PC-3 (cell line): Measurements from ENCODE around the gene IL17RA. TPM values are rescaled to one million over a fixed set of nuclear protein-coding genes. Genes with fewer than 3 reads are reported as not detected.

Source experiments
- ATAC-seq: fragments of 200-7000 bp; cut with Tn5 transposase; 2 replicates; pipeline ENCODE4 v1.9.1; 2020; ENCODE audit warnings: mild to moderate bottlenecking, moderate library complexity
- BruUV-seq: library from RNA; stranded (reverse); fragments of 400-500 nt; replicated peaks from 2 replicates; lab custom pipeline; 2021; lab: Mats Ljungman, UMichigan
- CTCF ChIA-PET: fragments of 300-600 bp; sonication (Branson Sonifier 250); formaldehyde crosslinking; loops from one replicate; lab custom pipeline; 2022; ENCODE audit warnings: antibody characterized with exemption; lab: Charles Lee
- POLR2A ChIA-PET: fragments of 300-600 bp; sonication (Branson Sonifier 250); formaldehyde crosslinking; loops from one replicate; lab custom pipeline; 2022; ENCODE audit warnings: antibody characterized with exemption; ENCODE audit not compliant: unreplicated experiment; lab: Charles Lee
- DNase-seq: peaks from one replicate; pipeline ENCODE4 v3.0.0-alpha.2; 2015
- H2AFZ ChIP-seq: fragments of 300-600 bp; sonication (generic); 2 replicates; pipeline ENCODE4 v1.6.0; 2016; ENCODE audit warnings: antibody characterized with exemption, low read length
- H3F3A ChIP-seq: fragments of 300-600 bp; sonication (generic); one replicate; pipeline ENCODE4 v1.6.0; 2017; ENCODE audit warnings: antibody characterized with exemption, low read length, control low read depth, mild to moderate bottlenecking; ENCODE audit not compliant: unreplicated experiment
- H3K27ac ChIP-seq: fragments of 300-600 bp; sonication (generic); 2 replicates; pipeline ENCODE4 v1.5.1; 2016; ENCODE audit warnings: mild to moderate bottlenecking, low read length
- H3K27me3 ChIP-seq: fragments of 300-600 bp; sonication (generic); 2 replicates; pipeline ENCODE4 v1.6.1; 2016; ENCODE audit warnings: low read length, mixed read lengths
- H3K36me3 ChIP-seq: fragments of 300-600 bp; sonication (generic); 2 replicates; pipeline ENCODE4 v1.6.1; 2016; ENCODE audit warnings: low read depth, mixed run types, low read length, mixed read lengths
- H3K4me1 ChIP-seq: fragments of 300-600 bp; sonication (generic); 2 replicates; pipeline ENCODE4 v1.5.1; 2016; ENCODE audit warnings: low read length; ENCODE audit not compliant: insufficient read depth
- H3K4me2 ChIP-seq: fragments of 300-600 bp; sonication (generic); 2 replicates; pipeline ENCODE4 v1.6.0; 2016; ENCODE audit warnings: low read length
- H3K4me3 ChIP-seq: fragments of 300-600 bp; sonication (generic); 2 replicates; pipeline ENCODE4 v1.5.1; 2016; ENCODE audit warnings: mild to moderate bottlenecking, low read length, mixed read lengths
- H3K79me2 ChIP-seq: fragments of 300-600 bp; sonication (generic); 2 replicates; pipeline ENCODE4 v1.6.1; 2017; ENCODE audit warnings: low read length, mixed read lengths
- H3K9ac ChIP-seq: fragments of 300-600 bp; sonication (generic); 2 replicates; pipeline ENCODE4 v1.6.0; 2016; ENCODE audit warnings: mild to moderate bottlenecking, low read length
- H3K9me2 ChIP-seq: fragments of 300-600 bp; sonication (generic); replicated peaks from 2 replicates; pipeline ENCODE4 v1.6.1; 2016; ENCODE audit warnings: mixed run types, low read length, mixed read lengths
- H3K9me3 ChIP-seq: fragments of 300-600 bp; sonication (generic); 2 replicates; pipeline ENCODE4 v1.6.1; 2016; ENCODE audit warnings: low read length, mixed read lengths
- H4K20me1 ChIP-seq: fragments of 300-600 bp; sonication (generic); 2 replicates; pipeline ENCODE4 v1.6.1; 2016; ENCODE audit warnings: low read length, mixed read lengths
- CTCF ChIP-seq: fragments of 300-600 bp; sonication (generic); conservative IDR thresholded peaks from 2 replicates; pipeline ENCODE4 v1.5.1; 2017; ENCODE audit warnings: antibody characterized with exemption, low read depth, mild to moderate bottlenecking, low read length
- EZH2 ChIP-seq: fragments of 300-600 bp; sonication (generic); IDR thresholded peaks from one replicate; pipeline ENCODE4 v1.6.1; 2017; ENCODE audit warnings: antibody characterized with exemption, mild to moderate bottlenecking, low read length; ENCODE audit not compliant: unreplicated experiment
- EZH2phosphoT487 ChIP-seq: fragments of 300-600 bp; sonication (generic); IDR thresholded peaks from 2 replicates; pipeline ENCODE4 v1.6.1; 2018; ENCODE audit warnings: mild to moderate bottlenecking, antibody characterized with exemption, low read length, borderline replicate concordance
- intact Hi-C: fragments of 100-400 bp; cut with micrococcal nuclease; formaldehyde crosslinking; loops from 2 replicates; pipeline ENCODE4 v1.9.0; 2023
- total RNA-seq: library from RNA; depleted of rRNA; stranded (reverse); fragments of >200 nt; gene quantifications from 2 replicates; pipeline ENCODE4 v1.2.3, GENCODE V29; 2014

The IL17RA gene
- total RNA-seq, 1 experiment from 2014 or later: 5.9 TPM

DNA sequence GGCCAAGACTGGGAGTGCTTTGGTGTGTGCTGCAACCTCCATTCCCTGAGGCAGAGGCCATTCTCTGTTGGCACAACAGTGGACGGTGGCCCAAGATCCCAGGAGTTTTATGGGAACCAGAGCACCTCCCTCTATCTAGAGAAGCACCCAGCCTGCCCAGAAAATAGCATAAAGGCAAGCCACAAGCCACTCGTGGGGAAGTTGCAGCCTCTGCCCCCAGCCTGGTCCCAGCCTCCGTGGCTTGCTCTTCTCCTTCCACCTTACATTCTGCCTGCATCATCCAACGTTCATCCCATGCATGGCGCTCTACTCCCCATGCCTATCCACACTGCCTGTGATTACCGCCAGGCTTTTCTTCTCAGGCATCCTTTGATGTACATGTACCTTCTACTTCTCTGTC lies 15.8 kb downstream of the IL17RA start:
- no peak for ATAC-seq
- H2AFZ ChIP-seq: no peak overlapping the region
- BruUV-seq: no TSS peak
- no peaks in the 10 kb centered on the region for H3K9me2 ChIP-seq
- H3K9me3 ChIP-seq: no peaks in the 10 kb centered on the region
- H3K9ac ChIP-seq: no peak overlapping the region
- H3K4me2 ChIP-seq: no peak overlapping the region
- H3K79me2 ChIP-seq: no peaks in the 10 kb centered on the region
- no peak for TF ChIP-seq EZH2
- no peak for TF ChIP-seq CTCF
- no peak for TF ChIP-seq EZH2phosphoT487
- POLR2A ChIA-PET: no interaction called here
- H4K20me1 ChIP-seq: no peaks in the 10 kb centered on the region
- no peaks in the 10 kb centered on the region for H3K4me1 ChIP-seq
- intact Hi-C loops: no loop called here
- no peak overlapping the region for H3K4me3 ChIP-seq
- H3K27me3 ChIP-seq: no peaks in the 10 kb centered on the region
- H3K36me3 ChIP-seq: no peaks in the 10 kb centered on the region
- no peaks in the 10 kb centered on the region for H3F3A ChIP-seq
- DNase-seq: no peak
- CTCF ChIA-PET: no interaction called here
- H3K27ac ChIP-seq: no peak overlapping the region

DNA sequence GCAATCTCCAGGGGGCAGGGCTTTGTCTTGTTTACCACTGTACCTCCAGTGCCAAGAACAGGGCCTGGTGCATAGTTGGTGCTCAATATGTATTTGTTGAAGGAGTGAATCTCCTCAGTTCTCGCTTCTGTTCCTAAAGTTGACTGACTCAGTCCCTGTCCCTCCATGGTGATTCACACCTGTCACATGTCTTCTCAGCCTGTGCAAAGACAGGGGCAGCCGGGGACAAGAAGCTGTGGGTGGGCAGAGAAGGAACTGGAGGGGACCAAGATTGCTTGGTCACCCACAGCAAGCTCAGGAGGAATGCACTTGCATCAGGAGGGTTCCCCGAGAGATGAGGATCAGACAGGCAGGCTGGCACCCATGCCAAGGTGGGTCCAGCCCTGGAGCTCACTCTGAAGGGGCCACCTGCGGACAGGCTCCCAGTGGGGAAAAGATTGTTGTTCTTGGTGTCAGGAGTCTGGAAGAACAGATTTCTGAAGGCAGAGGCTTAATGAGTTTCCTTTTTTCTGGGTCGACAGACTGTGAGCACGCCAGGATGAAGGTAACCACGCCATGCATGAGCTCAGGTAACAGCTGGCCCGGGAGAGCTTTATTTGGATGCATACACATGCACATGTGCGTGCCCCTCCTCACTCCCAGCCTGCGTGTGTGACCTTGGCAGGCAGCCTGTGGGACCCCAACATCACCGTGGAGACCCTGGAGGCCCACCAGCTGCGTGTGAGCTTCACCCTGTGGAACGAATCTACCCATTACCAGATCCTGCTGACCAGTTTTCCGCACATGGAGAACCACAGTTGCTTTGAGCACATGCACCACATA lies 16.9 kb downstream of the IL17RA start:
- intact Hi-C loops: no loop called here
- H3K79me2 ChIP-seq: no peaks in the 10 kb centered on the region
- H3K4me1 ChIP-seq: no peaks in the 10 kb centered on the region
- H3K4me2 ChIP-seq: no peak overlapping the region
- H3K9me2 ChIP-seq: no peaks in the 10 kb centered on the region
- no TSS peak for BruUV-seq
- H3K27me3 ChIP-seq: no peaks in the 10 kb centered on the region
- no peaks in the 10 kb centered on the region for H4K20me1 ChIP-seq
- H3F3A ChIP-seq: no peaks in the 10 kb centered on the region
- no peak overlapping the region for H3K27ac ChIP-seq
- DNase-seq: no peak
- no peak overlapping the region for H2AFZ ChIP-seq
- no peaks in the 10 kb centered on the region for H3K9me3 ChIP-seq
- no peaks in the 10 kb centered on the region for H3K36me3 ChIP-seq
- ATAC-seq: no peak
- TF ChIP-seq EZH2phosphoT487 (no peak), EZH2 (no peak), CTCF (no peak)
- no peak overlapping the region for H3K4me3 ChIP-seq
- no peak overlapping the region for H3K9ac ChIP-seq
- ChIA-PET CTCF (interaction anchor here (0.6 kb wide), 1 partner anchor 49 kb away, joined by 5 read pairs; no protein-coding TSS in a partner anchor), POLR2A (no interaction called here)

GRCh38 chr22:17102297-17102667 lies 17.5 kb downstream of the IL17RA start:
- no peak overlapping the region for H3K9ac ChIP-seq
- no peaks in the 10 kb centered on the region for H3K36me3 ChIP-seq
- no peaks in the 10 kb centered on the region for H4K20me1 ChIP-seq
- TF ChIP-seq CTCF (no peak), EZH2phosphoT487 (no peak)
- H3K4me1 ChIP-seq: no peaks in the 10 kb centered on the region
- no TSS peak for BruUV-seq
- no peak for ATAC-seq
- POLR2A ChIA-PET: no interaction called here
- H3K4me2 ChIP-seq: no peak overlapping the region
- no peak overlapping the region for H2AFZ ChIP-seq
- CTCF ChIA-PET: interaction anchor here (0.6 kb wide), 1 partner anchor 48 kb away, joined by 5 read pairs; no protein-coding TSS in a partner anchor
- H3K4me3 ChIP-seq: no peak overlapping the region
- no peaks in the 10 kb centered on the region for H3K9me2 ChIP-seq
- H3K9me3 ChIP-seq: no peaks in the 10 kb centered on the region
- H3K79me2 ChIP-seq: no peaks in the 10 kb centered on the region
- no peak overlapping the region for H3K27ac ChIP-seq
- intact Hi-C loops: no loop called here
- H3F3A ChIP-seq: no peaks in the 10 kb centered on the region
- H3K27me3 ChIP-seq: no peaks in the 10 kb centered on the region
- DNase-seq: no peak
